Measurements from ENCODE around the gene RHEX.

The RHEX gene

DNA sequence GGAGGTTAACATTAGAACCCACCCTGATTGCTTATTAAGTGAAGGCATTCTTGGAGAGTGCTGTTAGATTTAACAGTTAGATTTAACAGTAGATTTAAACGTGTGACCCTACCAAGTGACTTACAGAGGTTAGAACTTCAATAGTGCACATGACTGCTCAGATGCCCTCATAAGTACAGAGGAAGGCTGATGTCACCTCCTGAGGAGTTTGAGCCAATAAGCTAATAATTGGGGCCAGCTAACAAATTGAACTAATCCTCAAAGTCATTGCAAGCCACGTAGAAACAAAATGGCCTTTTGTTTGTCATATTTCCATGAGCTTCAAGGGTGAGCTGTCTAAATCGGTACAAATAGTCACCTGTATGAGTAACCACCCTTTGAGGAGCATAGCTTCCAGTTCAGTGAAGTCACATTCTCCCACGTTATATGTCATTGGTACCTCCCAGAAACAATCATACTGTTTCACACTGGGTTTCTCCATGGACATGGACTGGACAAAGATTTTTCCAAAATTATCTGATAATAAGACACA, 52.6 kb downstream of the RHEX start:
- peaks cover 3% of the 10 kb centered on the region; the same call in 1 of the 2 replicates for H3K4me1 ChIP-seq (ENCODE audit: low read length)
- no peaks in the 10 kb centered on the region for H3K79me2 ChIP-seq (ENCODE audit: low read length)
- H3K9ac ChIP-seq (ENCODE audit: low read length), result no peak overlapping the region
- no peaks in the 10 kb centered on the region for H3F3A ChIP-seq (ENCODE audit: insufficient read depth, low read length)
- no peak overlapping the region for H3K27ac ChIP-seq (ENCODE audit: low read length)
- no peak overlapping the region for H3K4me2 ChIP-seq (ENCODE audit: low read depth, low read length)
- TF ChIP-seq, protein P1, sequence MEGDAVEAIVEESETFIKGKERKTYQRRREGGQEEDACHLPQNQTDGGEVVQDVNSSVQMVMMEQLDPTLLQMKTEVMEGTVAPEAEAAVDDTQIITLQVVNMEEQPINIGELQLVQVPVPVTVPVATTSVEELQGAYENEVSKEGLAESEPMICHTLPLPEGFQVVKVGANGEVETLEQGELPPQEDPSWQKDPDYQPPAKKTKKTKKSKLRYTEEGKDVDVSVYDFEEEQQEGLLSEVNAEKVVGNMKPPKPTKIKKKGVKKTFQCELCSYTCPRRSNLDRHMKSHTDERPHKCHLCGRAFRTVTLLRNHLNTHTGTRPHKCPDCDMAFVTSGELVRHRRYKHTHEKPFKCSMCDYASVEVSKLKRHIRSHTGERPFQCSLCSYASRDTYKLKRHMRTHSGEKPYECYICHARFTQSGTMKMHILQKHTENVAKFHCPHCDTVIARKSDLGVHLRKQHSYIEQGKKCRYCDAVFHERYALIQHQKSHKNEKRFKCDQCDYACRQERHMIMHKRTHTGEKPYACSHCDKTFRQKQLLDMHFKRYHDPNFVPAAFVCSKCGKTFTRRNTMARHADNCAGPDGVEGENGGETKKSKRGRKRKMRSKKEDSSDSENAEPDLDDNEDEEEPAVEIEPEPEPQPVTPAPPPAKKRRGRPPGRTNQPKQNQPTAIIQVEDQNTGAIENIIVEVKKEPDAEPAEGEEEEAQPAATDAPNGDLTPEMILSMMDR (IDR thresholded peaks at IDR 0.05; ENCODE audit: low read length), result no peak
- no peak for TF ChIP-seq EZH2 (optimal IDR thresholded peaks at IDR 0.05; ENCODE audit: low read depth, low read length)
- no peak for TF ChIP-seq EZH2phosphoT487 (IDR thresholded peaks at IDR 0.05; ENCODE audit: low read length)
- no peaks in the 10 kb centered on the region for H3K27me3 ChIP-seq (replicated peaks; ENCODE audit: insufficient read depth, low read length)
- DNase-seq, result no peak
- H3K36me3 ChIP-seq (replicated peaks; ENCODE audit: insufficient read depth, low read length), result no peaks in the 10 kb centered on the region
- no peaks in the 10 kb centered on the region for H3K9me3 ChIP-seq (replicated peaks; ENCODE audit: insufficient read depth, low read length)
- no peaks in the 10 kb centered on the region for H4K20me1 ChIP-seq (ENCODE audit: insufficient read depth, low read length)
- no peak overlapping the region for H3K4me3 ChIP-seq (ENCODE audit: low read length)
- H3K9me2 ChIP-seq (replicated peaks; ENCODE audit: insufficient read depth, low read length), result no peaks in the 10 kb centered on the region
- H2AFZ ChIP-seq (ENCODE audit: low read length), result no peak overlapping the region

DNA sequence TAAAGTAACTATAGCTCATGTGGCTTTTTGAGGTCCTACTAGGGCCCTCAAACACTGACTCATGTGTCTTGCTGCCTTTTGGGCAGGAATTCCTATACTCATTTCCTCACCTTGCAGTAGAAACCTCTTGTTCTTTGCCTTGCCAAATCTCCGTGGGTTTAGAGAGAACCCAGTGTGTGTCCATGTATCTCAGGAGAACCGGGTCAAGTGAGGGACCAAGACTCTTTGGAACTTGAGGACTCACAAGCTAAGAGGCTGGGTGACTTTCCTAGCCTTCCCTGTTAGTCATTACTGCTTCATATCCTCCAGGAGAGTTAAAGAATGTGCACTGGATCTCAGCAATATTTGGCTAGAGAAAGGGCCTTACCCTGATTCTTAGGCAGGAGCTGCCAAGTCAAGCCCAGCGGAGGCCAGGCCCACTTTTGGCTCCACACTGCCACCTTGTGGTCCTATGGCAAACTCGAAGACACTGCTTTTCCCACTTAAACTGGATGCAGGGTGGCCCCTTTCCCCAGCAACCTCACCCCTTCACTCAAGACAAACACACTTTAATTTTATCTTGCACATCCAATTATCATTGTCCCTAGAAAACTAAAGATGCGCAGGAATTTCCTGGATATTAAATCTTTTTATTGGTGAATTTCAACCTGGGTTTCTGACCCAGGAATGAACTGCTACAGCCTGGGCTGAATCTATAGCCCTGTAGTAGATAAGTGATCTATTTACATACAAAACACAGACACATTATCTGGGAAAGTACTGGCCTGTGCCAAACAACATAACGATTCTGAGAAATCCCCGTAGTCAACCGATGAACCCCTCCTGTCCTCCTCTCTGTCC, 53.6 kb downstream of the RHEX start:
- Histone ChIP-seq H2AFZ (ENCODE audit: low read length) (peak overlapping the region; percentile 36), H3K4me3 (ENCODE audit: low read length) (no peak overlapping the region), H3K27me3 (replicated peaks; ENCODE audit: insufficient read depth, low read length) (no peaks in the 10 kb centered on the region), H3K9me2 (replicated peaks; ENCODE audit: insufficient read depth, low read length) (no peaks in the 10 kb centered on the region), H3K36me3 (replicated peaks; ENCODE audit: insufficient read depth, low read length) (no peaks in the 10 kb centered on the region), H4K20me1 (ENCODE audit: insufficient read depth, low read length) (no peaks in the 10 kb centered on the region), H3F3A (ENCODE audit: insufficient read depth, low read length) (no peaks in the 10 kb centered on the region), H3K79me2 (ENCODE audit: low read length) (no peaks in the 10 kb centered on the region), H3K9ac (ENCODE audit: low read length) (no peak overlapping the region), H3K9me3 (replicated peaks; ENCODE audit: insufficient read depth, low read length) (no peaks in the 10 kb centered on the region), H3K27ac (ENCODE audit: low read length) (no peak overlapping the region), H3K4me1 (ENCODE audit: low read length) (peaks cover 3% of the 10 kb centered on the region; the same call in 1 of the 2 replicates), H3K4me2 (ENCODE audit: low read depth, low read length) (no peak overlapping the region)
- TF ChIP-seq EZH2phosphoT487 (IDR thresholded peaks at IDR 0.05; ENCODE audit: low read length), result no peak
- no peak for TF ChIP-seq EZH2 (optimal IDR thresholded peaks at IDR 0.05; ENCODE audit: low read depth, low read length)
- TF ChIP-seq, protein P1 (IDR thresholded peaks at IDR 0.05; ENCODE audit: low read length), result peak; percentile 99
- DNase-seq, result peak; percentile 88

DNA sequence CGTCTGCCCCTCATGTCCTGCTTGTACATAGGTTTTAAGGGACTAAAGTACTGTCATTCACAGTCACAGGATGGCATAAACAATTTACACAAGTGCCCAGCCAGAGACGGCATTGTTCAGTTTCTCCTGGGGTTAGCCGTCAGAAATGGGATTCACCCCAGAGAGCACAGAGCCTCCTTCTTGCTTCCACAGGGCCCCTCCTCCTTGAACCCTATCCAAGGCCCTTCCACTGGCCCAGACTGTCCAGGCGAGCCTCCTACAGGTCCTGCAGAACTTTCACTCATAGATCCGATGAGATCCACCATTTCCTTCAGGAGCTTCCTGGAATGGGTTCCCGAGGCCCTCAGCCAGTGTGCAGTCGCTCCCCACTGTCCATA, 54.2 kb downstream of the RHEX start:
- DNase-seq, result no peak

More for the DNA sequence above, 54.2 kb downstream of the RHEX start:
- Histone ChIP-seq H2AFZ (ENCODE audit: low read length) (no peak overlapping the region), H3K27ac (ENCODE audit: low read length) (no peak overlapping the region), H3K9me2 (replicated peaks; ENCODE audit: insufficient read depth, low read length) (no peaks in the 10 kb centered on the region), H3K4me1 (ENCODE audit: low read length) (peaks cover 3% of the 10 kb centered on the region; the same call in 1 of the 2 replicates), H3K27me3 (replicated peaks; ENCODE audit: insufficient read depth, low read length) (no peaks in the 10 kb centered on the region), H3K4me3 (ENCODE audit: low read length) (no peak overlapping the region), H4K20me1 (ENCODE audit: insufficient read depth, low read length) (no peaks in the 10 kb centered on the region), H3K9ac (ENCODE audit: low read length) (no peak overlapping the region), H3F3A (ENCODE audit: insufficient read depth, low read length) (no peaks in the 10 kb centered on the region), H3K9me3 (replicated peaks; ENCODE audit: insufficient read depth, low read length) (no peaks in the 10 kb centered on the region), H3K4me2 (ENCODE audit: low read depth, low read length) (no peak overlapping the region), H3K79me2 (ENCODE audit: low read length) (no peaks in the 10 kb centered on the region), H3K36me3 (replicated peaks; ENCODE audit: insufficient read depth, low read length) (no peaks in the 10 kb centered on the region)
- TF ChIP-seq EZH2 (optimal IDR thresholded peaks at IDR 0.05; ENCODE audit: low read depth, low read length) (no peak), EZH2phosphoT487 (IDR thresholded peaks at IDR 0.05; ENCODE audit: low read length) (no peak)
- TF ChIP-seq, protein P1 (IDR thresholded peaks at IDR 0.05; ENCODE audit: low read length), result no peak
